ENCODE results near the gene ZFP42.

The ZFP42 gene

GRCh38 chr4:187995322-187996207, at the start of gene ZFP42:
TSS of gene ZFP42 (plus strand) at chr4:187995771. CDS start at chr4:188002808, 7,037 bp downstream.
- DNase-seq (ENCODE audit: low read depth), result no peak
- no peak within 1 kb of the TSS for H3K4me3 ChIP-seq (ENCODE audit: low read depth, low read length)
- no peak for TF ChIP-seq CTCF (IDR thresholded peaks at IDR 0.05; ENCODE audit: insufficient read depth, low read depth, low read length, missing control alignments)

- DNase-seq (ENCODE audit: low read depth), result no peak
- no peak overlapping the region for H3K4me3 ChIP-seq (ENCODE audit: low read depth, low read length)
- TF ChIP-seq CTCF (IDR thresholded peaks at IDR 0.05; ENCODE audit: insufficient read depth, low read depth, low read length, missing control alignments), result no peak
Measured at GRCh38 chr4:187961171-187961570, 34.4 kb upstream of the ZFP42 start.

- H3K4me3 ChIP-seq (ENCODE audit: low read depth, low read length), result no peak overlapping the region
- no peak for DNase-seq (ENCODE audit: low read depth)
- no peak for TF ChIP-seq CTCF (IDR thresholded peaks at IDR 0.05; ENCODE audit: insufficient read depth, low read depth, low read length, missing control alignments)
Measured at GRCh38 chr4:187961961-187962360, 33.6 kb upstream of the ZFP42 start.

- TF ChIP-seq CTCF (IDR thresholded peaks at IDR 0.05; ENCODE audit: insufficient read depth, low read depth, low read length, missing control alignments), result no peak
- DNase-seq (ENCODE audit: low read depth), result no peak
Measured at GRCh38 chr4:187962926-187963325, 32.6 kb upstream of the ZFP42 start.

GRCh38 chr4:187965726-187966125, 29.8 kb upstream of the ZFP42 start:
- TF ChIP-seq CTCF (IDR thresholded peaks at IDR 0.05; ENCODE audit: insufficient read depth, low read depth, low read length, missing control alignments), result no peak
- H3K4me3 ChIP-seq (ENCODE audit: low read depth, low read length), result no peak overlapping the region
- DNase-seq (ENCODE audit: low read depth), result no peak

More at GRCh38 chr4:187962926-187963325, 32.6 kb upstream of the ZFP42 start:
- no peak overlapping the region for H3K4me3 ChIP-seq (ENCODE audit: low read depth, low read length)

GRCh38 chr4:187972135-187972534, 23.4 kb upstream of the ZFP42 start:
- DNase-seq (ENCODE audit: low read depth), result no peak
- H3K4me3 ChIP-seq (ENCODE audit: low read depth, low read length), result no peak overlapping the region
- no peak for TF ChIP-seq CTCF (IDR thresholded peaks at IDR 0.05; ENCODE audit: insufficient read depth, low read depth, low read length, missing control alignments)

Measured in GM12865 (cell line).